NCI-H1436 treated with DMSO at 0.1 percent for 48 hours (cell line): ENCODE measurements around the gene ARL8A.
"Not testable (repeated sequence)": the region's sequence is repeated elsewhere in the genome, so short reads cannot be mapped to it uniquely, and the experiment has no call there.

Source experiments
- DNase-seq: peaks from one replicate; lab custom pipeline; 2025; lab: John Stamatoyannopoulos, UW

Gene ARL8A

GRCh38 chr1:202158810-202159533 is 14.4 kb upstream of the ARL8A start:
- no peak for DNase-seq

GRCh38 chr1:202157945-202158344 is 13.4 kb upstream of the ARL8A start:
- no peak for DNase-seq

DNA sequence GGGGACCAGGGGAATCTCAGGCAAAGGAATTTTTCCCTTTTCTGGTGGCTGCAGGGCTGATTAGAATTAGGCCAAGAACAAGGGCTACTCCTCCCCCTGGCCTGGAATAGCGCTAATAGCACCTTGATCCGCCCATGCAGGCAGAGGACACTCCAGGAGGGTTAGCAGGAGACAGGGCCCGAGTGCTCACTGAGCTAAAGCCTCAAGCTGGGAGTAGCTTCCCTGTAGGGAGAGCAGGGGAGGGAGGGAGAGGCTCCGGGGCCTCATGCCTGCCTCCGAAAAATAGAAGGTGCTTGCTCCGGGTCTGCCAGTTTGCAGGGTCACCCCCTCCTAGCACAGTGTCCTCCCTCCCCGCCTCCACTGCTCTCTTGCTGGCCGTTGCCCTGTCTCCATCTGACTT is 12.1 kb upstream of the ARL8A start:
- no peak for DNase-seq

DNA sequence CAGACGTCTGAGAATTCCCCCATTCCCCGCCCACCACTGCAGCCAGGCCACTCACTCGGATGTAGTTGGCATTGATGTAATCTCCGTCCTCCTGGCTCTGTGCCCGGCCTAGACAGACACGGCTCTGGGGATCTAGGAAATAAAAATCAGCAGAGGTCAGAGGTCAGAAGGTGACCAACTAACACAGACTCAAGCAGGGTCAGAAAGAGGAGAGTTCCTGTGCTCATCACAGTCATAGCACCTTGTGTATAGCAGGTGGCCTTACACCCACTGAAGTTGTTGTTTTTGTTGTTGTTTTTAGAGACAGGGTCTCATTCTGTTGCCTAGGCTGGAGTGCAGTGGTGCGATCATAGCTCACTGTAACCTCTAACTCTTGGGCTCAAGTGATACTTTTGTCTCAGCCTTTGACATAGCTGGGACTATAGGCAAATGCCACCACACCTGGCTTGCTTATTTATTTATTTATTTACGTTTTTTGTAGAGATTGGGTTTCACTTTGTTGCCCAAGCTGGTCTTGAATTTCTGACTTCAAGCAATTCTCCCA is 11.0 kb upstream of the ARL8A start:
- no peak for DNase-seq

DNA sequence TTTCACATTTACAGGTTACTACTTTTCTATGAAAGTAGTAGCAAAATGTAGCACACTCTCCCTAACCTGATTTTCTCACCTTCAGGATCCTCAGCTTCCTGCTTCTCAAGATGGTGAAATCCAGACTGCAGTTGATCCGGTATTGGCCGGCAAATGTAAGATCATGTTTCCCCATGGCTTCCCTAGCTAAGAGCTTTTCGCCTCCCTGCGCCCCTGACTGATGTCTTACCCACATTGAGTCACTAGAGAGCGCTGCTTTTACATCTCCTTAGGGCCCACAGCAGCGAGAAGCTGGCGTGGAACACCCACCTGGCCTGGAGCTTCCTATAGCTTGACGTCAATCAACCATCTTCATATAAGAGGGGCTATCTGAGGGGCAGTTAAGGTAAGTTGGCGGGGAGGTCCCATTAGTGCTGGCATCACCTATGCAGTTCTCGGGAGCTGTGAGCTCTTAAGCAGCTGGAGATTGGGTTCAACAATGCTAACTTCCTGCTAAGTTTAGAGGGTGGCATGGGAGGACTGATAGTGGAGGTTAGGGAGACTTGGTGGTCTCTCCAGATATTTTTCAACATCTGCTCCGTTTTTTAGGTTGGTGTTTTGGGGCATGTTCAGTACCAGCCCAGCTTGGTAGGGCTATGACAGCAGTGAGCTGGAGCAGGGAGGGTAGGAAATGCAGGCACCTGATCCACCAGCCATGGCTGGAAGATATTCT is 10.4 kb upstream of the ARL8A start:
- peak; percentile 50 for DNase-seq

DNA sequence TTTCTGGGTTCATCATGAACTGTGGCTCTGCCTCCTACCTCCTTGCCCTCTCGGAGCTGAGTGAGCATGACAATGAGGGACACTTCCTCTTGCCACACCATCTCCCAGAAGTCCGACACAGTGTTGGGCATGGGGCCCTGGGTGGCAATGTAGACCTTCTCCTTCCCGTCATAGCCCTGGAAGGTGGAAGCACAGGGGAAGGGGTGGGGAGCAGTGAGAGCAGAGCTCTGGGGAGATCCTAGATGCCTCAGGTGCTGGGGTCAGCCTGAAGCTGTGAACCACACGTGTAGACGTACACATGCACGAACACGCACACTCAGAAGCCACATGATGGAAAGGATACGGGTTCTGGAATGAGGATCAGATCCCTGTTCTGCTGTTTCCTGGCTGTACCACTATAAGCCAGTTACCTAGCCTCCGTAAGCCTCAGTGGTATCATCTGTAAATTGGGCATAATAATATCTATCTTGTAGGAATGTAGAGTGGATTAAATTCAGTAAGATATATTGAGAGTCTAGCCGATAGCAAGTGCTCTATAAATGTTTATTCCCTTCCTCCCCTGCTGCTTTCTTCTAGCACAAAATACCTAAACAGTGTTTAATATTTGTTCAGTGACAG is 9.7 kb upstream of the ARL8A start:
- no peak for DNase-seq

DNA sequence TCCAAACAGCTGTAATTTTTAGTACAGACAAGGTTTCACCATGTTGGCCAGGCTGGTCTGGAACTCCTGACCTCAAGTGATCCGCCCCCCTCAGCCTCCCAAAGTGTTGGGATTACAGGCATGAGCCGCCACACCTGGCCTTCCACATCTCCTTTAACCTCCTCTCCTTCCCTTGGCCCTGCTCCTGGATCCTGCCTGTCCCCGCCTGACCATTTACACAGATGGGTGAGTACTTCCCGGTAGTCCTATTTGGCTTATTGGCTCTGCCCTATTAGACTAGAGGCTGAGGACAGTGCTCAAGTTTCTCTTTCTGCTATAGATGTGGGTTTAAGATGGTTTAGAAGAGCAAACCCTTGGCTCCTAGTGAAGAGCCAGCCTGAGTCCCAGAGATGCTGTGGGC is 8.7 kb upstream of the ARL8A start:
- no peak for DNase-seq

GRCh38 chr1:202152399-202152798 is 7.9 kb upstream of the ARL8A start:
- no peak for DNase-seq

DNA sequence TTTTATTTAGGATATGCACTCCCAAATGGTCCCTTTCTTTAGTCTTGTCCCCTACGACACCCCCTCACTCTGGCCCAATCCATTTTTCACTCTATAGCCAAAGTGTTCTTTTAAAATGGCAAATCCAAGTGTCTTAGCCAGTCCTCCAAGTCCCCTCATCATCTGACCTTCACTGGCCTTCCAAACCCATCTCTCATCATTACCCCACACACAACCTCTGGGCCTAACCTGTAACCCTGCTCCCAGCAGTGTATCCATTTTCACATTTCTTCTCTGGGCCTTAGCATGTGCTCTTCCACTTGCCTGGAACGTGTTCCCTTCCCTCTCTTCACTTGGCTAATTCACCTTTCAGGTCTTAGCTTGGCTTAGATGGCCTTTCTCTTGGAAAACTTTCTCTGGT is 6.5 kb upstream of the ARL8A start:
- no peak for DNase-seq

DNA sequence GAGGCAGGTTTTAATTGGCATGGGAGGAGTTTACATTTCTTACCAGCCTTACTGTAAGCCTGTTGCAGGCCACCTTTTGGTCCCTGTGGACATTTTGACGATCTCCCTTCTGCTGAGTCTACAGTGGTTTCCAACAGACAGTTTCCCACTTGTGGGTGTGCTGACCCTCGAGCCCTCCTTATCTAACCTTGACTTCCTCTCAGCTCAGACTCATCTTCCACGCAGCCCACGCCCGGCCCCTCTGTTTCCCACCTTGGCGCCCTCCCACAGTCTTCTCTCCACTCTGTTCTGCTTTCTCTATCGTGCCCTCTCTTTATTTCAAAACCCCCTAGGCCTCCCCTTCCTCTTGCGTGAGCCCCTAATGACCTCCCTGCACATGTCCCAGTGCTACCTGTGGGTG is 6.1 kb upstream of the ARL8A start:
- DNase-seq = no peak

GRCh38 chr1:202150187-202150586 is 5.7 kb upstream of the ARL8A start:
- no peak for DNase-seq

- DNase-seq = no peak
Observed at GRCh38 chr1:202149566-202149965, 5.0 kb upstream of the ARL8A start.

DNA sequence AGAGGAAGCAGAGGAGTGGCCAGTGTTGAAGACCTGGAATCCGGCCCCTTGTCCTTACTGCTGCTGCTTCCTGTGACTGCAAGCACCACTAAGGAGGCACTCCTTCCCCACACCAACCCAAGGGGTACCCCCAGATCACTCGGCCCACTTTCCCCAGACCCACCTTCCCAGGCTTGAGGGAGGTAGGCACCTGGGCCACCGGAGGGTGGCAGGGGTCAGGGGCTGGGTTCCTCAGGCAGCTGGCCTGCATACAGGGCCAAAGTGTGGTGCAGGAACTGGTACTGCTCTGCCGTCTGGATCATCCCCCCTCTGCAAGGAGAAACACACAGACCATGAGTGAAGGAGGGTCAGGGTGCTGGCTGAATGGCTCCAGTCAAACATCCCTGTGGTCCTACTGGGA is 3.9 kb upstream of the ARL8A start:
- DNase-seq = no peak

DNA sequence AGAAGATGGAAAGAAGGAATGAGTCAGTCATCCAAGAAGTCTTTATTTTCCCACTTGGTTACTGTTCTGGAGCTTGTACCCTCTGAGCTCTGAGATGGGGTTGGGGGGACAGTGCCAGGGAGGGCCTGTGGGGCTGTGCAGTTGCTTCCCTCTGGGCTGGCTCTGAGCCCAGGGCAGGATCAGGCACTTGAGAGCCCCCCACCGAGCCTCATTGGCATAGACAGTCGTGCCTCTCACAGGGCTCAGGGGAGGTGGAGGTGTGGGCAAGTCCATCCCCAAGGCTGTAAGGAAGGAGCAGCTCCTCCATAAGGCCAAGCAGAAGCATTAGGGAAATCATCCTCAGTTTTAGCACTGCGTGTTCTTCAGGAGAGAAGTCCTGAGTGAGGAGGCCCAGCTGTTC is 2.5 kb upstream of the ARL8A start:
- no peak for DNase-seq

- no peak for DNase-seq
Observed at GRCh38 chr1:202146279-202146678, 1.7 kb upstream of the ARL8A start.

DNA sequence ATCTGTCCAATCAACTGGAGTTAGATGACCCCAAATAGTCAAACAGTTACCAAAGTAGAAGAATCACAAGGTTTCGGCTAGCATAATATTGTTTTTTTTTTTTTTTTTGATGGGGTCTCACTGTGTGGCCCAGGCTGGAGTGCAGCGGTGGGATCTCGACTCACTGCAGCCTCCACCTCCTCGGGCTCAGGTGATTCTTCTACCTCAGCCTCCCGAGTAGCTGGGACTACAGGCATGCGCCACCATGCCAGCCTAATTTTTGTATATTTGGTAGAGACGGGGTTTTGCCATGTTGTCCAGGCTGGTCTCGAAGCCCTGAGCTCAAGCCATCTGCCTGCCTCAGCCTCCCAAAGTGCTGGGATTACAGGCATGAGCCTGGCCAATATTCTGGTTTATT is 1.2 kb upstream of the ARL8A start:
- not testable (repeated sequence) for DNase-seq

DNA sequence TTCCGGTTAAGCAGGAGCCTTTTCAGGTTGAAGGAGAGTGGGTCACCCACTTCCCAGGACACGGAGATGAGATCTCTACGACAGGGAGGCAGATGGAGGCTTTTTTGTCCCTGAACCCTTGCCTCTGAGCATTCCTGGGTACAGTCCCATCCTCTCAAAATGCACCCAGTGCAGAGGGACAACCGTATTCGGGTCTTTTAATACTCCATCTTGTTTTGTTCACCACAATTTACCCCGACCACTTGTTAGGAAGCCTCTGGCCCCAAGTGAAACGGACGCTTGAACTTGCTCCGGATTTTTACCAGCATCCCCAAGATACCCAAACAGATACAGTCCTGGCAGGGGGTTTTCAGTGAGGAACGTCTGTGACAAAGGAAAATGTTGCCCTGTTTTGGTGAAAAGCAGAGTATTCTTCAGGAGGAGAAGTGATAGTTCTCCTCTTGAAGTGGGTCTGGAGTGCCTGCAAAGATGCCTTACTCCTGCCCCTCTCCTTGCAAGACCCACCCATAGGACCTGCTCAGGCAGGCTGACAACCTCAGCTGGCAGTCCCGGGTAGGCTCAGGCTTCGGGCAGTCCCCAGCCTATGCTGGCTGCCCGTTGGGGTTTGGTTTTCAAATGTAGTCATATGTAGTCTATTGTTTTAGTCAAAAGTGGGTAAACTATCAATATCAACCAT is 669 bp upstream of the ARL8A start:
- DNase-seq = no peak

DNA sequence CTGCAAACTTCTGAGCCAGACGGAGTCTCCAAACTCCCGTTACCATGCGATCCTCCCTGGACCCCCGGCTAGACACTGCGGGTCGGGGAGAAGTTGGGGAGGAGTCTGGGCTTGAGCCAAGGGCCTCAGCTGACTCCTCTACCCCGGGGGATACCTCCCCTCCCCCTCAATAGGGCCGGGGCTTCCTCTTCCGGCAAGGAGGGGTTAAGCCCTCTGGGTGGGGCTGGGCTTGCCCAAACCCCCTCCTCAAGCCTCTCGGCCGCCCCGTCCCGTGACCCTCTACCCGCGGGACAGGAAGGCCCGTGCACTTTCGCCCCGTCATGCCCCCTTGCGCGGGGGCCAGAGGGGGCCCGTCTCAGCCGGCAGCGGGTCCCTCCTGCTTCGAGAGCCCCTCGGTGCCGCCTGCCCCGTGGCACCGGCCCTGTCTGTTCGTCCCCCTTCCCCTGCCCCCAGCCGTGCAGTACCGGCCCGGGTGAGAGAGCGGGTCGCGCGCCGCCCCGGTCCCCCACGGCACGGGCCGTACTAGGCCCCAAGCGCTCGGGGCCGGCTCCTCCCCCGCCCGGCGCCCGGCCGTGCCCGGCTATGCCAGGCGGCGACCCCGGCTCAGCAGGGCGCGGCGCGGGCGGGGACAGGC is 652 bp downstream of the ARL8A start:
- no peak for DNase-seq

- no peak for DNase-seq
Observed at GRCh38 chr1:202143011-202143767, 1.3 kb downstream of the ARL8A start.

DNA sequence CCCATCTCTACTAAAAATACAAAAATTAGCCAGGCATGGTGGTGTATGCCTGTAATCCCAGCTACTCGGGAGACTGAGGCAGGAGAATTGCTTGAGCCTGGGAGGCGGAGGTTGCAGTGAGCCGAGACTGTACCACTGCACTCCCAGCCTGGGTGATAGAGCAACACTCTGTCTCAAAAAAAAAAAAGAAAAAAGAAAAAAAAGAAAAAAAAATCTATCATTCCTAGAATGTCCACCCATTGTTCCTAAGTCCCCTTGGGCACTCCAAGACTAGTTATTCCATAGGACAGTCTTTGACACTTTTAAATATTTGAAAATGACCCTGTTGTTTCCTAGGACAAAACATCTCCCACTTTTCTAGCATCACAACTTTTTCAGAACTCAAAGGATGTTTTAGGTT is 3.1 kb downstream of the ARL8A start:
- DNase-seq = not testable (repeated sequence)

- no peak for DNase-seq
Observed at GRCh38 chr1:202140833-202141232, 3.7 kb downstream of the ARL8A start.
